Prostate gland (tissue), 2 donors: ENCODE results near the gene POU4F1.

ENCODE experiments used
- POLR2AphosphoS5 ChIP-seq: sonication (generic); formaldehyde crosslinking; IDR thresholded peaks from one replicate; pipeline ENCODE4 v1.6.1; 2017; ENCODE audit warnings: antibody characterized with exemption
- TF ChIP-seq, protein P1 (sequence below), 4 experiments: fragments of 200-600 bp in 2 of 4; fragments of 450-650 bp in 2 of 4; sonication (generic) in 2 of 4; IDR thresholded peaks; 1 replicate in 3 of 4; 2 replicates in 1 of 4; pipeline ENCODE4 v1.5.1; 2016 to 2019; ENCODE audit warnings: antibody characterized with exemption in 4 of 4, mild to moderate bottlenecking in 2 of 4, moderate library complexity in 2 of 4

DNA sequence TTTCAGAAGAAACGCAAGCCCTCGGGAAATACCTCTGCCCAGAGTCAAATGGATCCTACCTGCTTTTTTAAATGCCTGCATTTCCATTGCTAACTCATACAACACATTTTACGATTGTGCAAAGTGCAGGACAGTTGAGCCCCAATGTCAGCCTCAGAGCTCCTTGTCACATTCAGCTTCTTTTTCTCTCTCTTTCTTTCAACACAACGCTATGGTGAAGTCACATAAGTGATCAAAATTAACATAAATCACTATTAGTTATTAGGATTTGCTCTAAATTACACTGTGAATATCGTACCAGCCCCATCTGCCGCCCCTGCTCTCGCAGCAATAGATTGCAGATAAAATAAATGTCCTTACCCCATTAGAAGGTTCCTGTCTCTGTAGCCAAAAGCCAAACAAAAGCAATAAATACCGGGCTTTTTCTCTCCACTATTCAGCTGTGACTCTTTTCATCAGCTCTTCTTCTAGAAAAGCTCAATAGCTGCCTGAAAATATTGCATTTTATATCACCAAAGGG is 8.8 kb downstream of the POU4F1 start:
- TF ChIP-seq, protein P1, sequence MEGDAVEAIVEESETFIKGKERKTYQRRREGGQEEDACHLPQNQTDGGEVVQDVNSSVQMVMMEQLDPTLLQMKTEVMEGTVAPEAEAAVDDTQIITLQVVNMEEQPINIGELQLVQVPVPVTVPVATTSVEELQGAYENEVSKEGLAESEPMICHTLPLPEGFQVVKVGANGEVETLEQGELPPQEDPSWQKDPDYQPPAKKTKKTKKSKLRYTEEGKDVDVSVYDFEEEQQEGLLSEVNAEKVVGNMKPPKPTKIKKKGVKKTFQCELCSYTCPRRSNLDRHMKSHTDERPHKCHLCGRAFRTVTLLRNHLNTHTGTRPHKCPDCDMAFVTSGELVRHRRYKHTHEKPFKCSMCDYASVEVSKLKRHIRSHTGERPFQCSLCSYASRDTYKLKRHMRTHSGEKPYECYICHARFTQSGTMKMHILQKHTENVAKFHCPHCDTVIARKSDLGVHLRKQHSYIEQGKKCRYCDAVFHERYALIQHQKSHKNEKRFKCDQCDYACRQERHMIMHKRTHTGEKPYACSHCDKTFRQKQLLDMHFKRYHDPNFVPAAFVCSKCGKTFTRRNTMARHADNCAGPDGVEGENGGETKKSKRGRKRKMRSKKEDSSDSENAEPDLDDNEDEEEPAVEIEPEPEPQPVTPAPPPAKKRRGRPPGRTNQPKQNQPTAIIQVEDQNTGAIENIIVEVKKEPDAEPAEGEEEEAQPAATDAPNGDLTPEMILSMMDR (IDR thresholded peaks at IDR 0.05) = no peak
- TF ChIP-seq POLR2AphosphoS5 = no peak
